Dedifferentiated amniotic fluid mesenchymal stem cell (primary cell): ENCODE data around the gene ZBTB21.
"Not testable (repeated sequence)": the region's sequence is repeated elsewhere in the genome, so short reads cannot be mapped to it uniquely, and the experiment has no call there.

Source experiments
- DNase-seq: peaks from one replicate; pipeline ENCODE4 v3.0.0-alpha.2; 2016; ENCODE audit errors: extremely low spot score

The ZBTB21 gene

DNA sequence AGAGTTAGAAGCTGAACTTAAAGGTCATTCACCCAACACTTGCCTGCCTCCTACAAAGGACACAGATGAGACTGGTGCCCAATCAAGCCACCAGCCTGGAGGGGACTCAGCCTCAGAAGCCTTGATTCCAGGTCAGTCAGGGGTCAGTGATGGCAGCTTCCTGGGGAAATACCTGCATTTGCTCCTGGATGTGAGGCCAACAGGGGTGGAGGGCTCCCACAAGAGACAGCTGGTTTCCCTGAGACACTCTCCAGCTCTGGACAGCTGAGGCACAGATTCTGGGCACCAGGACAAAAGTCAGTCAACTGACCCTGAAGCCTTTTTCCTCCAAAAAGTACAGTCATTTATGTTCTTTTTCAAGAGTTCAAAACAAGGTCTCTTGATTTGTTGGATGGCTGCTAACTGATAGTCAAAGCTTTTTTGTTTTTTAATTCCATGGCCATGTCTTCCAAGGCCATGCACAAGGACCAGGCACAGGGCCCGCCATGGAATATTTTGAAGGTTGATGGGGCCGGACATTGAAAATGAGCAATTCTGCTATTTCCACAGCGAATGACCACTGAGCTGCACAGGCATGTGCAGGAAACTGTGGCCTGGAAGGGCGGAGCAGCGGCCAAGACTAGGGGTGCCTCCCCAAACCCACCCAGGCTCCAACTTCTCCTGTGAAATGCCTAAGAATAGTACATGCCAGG lies 58.1 kb downstream of the ZBTB21 start:
- DNase-seq: no peak

DNA sequence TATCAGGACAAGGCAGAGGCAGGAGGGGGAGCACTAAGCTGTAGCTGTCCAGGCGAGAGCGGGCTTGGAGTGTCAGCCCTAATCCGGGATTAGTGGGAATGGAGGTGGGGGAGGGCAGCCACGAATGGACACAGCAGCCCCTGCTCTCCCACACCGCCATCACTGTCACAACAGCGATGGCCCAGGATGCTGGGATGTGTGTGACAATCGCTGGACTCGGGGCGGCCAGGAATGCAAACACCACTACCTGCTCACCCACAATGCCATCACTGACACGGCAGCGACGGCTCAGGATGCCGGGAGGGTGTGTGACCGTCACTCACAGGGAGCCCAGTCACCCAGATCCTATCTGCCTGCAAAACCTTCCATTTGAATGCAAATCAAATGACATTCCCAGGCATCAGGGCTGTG lies 59.2 kb downstream of the ZBTB21 start:
- no peak for DNase-seq

GRCh38 chr21:41949631-41950030 lies 60.5 kb downstream of the ZBTB21 start:
- DNase-seq: not testable (repeated sequence)

DNA sequence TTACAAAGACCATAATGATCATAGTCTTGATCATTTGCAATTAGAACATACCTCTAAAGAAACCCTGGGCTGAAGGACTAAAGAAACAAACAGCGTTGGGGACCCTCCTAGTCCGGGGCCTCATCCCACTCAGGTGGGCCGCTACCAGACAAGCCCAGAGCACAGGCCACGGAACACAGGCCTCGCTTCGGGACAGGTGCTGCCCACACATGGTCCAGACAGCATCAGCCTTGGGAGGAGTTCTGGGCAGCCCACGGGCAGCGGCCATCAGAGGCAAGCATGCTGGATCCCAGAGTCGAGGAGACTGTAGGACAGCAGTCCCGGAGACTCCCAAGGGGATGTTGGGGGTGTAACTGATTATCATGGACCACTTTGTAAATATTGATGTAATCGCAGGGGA lies 61.3 kb downstream of the ZBTB21 start:
- no peak for DNase-seq

DNA sequence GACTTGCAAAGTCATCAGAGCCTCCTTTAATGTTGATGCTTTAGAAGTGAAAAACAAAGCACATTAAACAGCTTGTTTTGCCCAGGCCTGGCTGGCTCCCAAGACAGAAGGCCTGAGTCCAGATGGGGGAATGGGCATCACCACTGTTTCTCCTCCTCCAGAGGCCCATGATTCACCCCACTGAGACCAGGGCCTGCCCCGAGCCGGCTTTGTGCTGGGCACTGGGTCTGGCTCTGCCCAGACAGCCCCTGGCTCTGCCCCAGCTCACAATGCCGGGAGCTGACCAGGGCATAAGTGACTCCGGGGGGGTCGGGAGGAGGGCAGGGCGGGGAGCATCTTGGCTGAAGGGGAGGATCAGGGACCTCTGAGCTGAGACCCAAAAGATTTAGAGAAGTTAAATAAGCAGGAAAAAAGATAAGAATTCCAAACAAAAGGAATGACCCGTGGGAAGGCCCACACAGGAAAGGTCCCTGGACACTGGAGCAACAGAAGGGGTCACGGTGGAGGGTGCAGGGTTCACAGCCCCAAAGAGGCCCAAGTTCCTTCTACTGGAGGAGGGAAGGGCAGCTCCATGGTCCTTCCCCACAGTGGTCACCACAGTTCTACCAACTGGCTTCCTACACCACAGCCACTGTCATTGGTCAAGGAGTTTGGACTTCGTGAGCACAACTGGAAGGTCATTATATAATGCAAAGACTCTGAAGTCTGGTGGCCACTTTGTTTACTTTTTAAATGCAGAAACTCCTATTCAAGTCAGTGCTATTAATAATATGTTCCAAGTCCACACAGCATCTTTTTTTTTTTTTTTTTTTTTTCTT lies 61.9 kb downstream of the ZBTB21 start:
- no peak for DNase-seq

- no peak for DNase-seq
These were observed 64.2 kb downstream of the ZBTB21 start for GRCh38 chr21:41945982-41946381.

- no peak for DNase-seq
These were observed 66.3 kb downstream of the ZBTB21 start for GRCh38 chr21:41943851-41944250.

- no peak for DNase-seq
These were observed 67.7 kb downstream of the ZBTB21 start for GRCh38 chr21:41942457-41942856.

DNA sequence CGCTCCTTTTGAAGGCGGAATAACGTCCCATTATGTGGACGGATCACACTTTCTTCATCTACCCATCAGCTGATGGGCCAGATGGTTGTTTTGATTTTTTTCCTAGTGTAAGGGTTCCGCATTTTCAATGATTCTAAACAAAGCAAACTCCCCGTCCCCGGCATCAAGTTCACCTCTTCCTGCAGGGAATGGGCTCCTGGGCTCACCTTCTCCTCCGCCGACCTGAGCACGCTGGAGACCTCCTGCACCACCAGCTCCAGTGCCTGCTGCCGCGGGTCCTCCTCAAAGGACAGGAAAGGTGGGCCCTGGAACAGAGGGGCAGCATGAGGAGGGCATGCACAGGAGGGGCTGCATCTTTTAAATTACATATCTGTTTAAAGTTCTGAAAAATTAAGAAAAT lies 68.2 kb downstream of the ZBTB21 start:
- DNase-seq: no peak

DNA sequence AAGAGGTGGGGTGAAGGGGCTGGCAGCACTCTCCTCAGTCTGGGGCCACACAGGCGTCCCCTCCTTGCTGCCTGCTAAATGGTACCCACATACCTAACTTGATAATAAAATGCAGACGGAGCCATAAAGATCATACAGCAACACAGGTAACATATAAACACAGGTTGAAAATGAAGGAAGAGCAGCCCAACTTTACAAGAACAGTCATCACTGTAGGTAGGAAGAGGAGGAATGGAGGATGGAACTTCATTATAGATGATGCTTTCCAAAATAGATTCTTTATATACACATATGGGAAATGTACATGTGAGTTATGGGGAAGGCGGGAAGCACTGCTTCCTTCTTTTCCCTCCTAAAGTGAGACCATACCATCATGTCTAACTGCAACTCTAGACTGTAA lies 69.7 kb downstream of the ZBTB21 start:
- no peak for DNase-seq

DNA sequence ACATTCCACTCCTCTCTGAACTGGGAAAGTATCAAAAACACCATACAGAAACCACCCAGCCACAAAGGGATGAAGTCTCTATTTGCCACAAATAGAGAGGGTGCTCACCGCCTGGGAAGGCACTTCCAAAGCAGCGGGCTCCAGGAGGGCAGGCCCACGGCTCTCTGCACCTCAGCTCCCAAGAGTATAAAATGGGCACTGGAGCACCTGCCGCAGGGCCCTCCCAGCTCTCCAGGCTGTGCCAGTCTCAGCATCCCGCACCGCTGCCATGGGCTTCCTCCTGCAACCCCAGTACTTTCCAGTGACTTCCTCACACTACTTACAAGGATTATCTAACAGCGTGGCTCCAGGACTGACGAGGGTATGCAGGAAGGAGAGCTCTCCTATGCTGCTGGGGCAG lies 70.8 kb downstream of the ZBTB21 start:
- no peak for DNase-seq
